Stimulated activated naive CD8-positive, alpha-beta T cell treated with anti-CD3 and anti-CD28 coated beads, Interleukin-15, amount 100 ng/mL, for 72 hours (primary cell): ENCODE measurements around the gene HSPA12A.

Experiments
- ATAC-seq: fragments of 150-1000 bp; cut with Tn5 transposase; 2 replicates; pipeline ENCODE4 v1.10.0; 2021; ENCODE audit warnings: mild to moderate bottlenecking, moderate library complexity
- DNase-seq, 2 donors: peaks; one replicate each; pipeline ENCODE4 v3.0.0; 2021 to 2022
- H3K27ac Mint-ChIP-seq, 2 donors: one replicate each; pipeline ENCODE4 v1.8.0; 2022; ENCODE audit warnings: mild to moderate bottlenecking in 2 of 2, mixed read lengths in 2 of 2, moderate library complexity in 2 of 2
- H3K27me3 Mint-ChIP-seq: one replicate; pipeline ENCODE4 v1.8.0; 2022; ENCODE audit warnings: mixed read lengths
- H3K4me1 Mint-ChIP-seq: one replicate; pipeline ENCODE4 v1.8.0; 2022; ENCODE audit warnings: mild to moderate bottlenecking, mixed read lengths
- H3K4me3 Mint-ChIP-seq, 2 donors: one replicate each; pipeline ENCODE4 v1.8.0; 2022; ENCODE audit warnings: mild to moderate bottlenecking in 2 of 2, mixed read lengths in 2 of 2, moderate library complexity in 1 of 2
- H3K9me3 Mint-ChIP-seq, 2 donors: one replicate each; pipeline ENCODE4 v1.8.0; 2022; ENCODE audit warnings: mixed read lengths in 2 of 2

Gene HSPA12A

DNA sequence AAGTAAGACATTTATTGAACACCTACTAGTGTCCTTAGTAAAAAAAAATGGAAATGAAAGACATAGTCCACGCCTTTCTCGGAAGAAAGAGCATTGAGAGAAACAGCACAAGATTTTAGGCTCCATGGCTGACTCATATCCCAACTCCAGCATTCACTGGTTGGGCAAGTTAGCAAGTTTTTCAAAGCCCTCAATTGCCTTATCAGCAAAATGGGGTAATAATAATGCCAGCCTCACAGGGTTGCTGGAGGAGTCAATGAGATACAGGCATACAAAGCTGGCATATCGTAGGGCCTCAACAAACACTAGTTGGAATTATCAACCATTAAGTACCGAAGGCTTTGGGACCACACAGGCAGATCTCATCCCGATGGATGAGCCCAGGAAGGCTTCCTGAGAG, 4.0 kb downstream of the HSPA12A start:
- no peak for DNase-seq
- Mint-ChIP-seq H3K9me3 (peaks cover 0 to 19% of the 10 kb centered on the region in 2 donors), H3K4me3 (no peak overlapping the region), H3K27ac (no peak overlapping the region), H3K27me3 (peaks cover 89% of the 10 kb centered on the region), H3K4me1 (peaks cover 4% of the 10 kb centered on the region)
- no peak for ATAC-seq

DNA sequence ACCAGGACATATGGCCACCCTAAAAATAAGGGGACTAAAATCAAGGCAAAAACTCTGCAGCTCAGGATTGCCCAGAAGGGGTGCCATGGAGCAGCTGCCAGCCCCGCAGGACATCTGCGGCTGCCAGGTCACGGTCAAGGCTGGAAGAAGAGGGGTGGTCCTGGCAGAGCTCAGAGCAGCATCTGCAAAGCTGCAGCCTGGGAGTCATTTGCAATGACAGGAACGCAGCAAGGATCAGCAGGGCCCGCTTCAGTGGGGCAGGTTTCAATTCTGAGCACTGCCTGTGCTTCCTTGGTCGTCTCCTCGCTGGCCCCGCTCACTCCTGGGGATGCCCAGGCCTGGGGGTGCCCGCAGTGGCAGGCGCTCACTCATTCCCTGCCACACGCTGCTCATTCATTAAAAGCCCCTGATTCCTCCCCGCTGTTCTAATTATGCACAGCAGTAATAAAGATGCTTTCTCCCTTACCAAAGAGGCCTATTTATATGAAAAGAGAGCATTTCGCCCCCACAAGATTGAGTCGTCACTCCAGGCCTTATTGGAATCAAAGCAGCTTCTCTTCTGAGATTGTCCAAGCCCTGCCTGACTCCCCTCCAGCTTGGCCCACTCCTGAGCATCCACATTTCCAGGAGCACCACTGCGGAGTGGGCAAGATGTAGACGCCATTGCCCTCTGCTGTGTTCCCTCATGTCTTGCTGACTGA, 4.6 kb downstream of the HSPA12A start:
- no peak overlapping the region for H3K4me3 Mint-ChIP-seq
- peaks cover 90% of the 10 kb centered on the region for H3K27me3 Mint-ChIP-seq
- H3K27ac Mint-ChIP-seq, result no peak overlapping the region
- DNase-seq (no peak), ATAC-seq (no peak)
- no peaks in the 10 kb centered on the region for H3K4me1 Mint-ChIP-seq
- H3K9me3 Mint-ChIP-seq, result peaks cover 0 to 19% of the 10 kb centered on the region in 2 donors

DNA sequence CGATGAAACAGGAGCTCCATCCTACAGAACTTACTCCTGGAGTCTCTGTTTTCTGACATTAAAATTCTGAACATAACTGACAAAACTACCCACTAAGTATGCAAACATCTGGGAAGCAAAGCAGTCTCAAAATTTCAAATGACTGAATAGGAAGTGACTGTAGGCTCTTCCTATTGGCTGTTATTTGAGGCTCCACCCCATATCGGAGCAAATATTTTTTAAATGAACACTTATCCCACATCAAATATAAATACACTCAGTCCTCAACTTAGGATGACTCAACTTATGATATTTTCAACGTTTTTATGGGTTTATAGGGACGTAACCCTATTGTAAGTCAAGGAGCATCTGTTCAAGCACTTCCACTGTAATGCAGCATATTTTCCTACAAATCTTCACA, 8.8 kb downstream of the HSPA12A start:
- Mint-ChIP-seq H3K9me3 (peaks cover 0 to 19% of the 10 kb centered on the region in 2 donors), H3K4me1 (no peaks in the 10 kb centered on the region), H3K4me3 (no peak overlapping the region), H3K27me3 (peaks cover 99% of the 10 kb centered on the region), H3K27ac (no peak overlapping the region)
- ATAC-seq (no peak), DNase-seq (no peak)

DNA sequence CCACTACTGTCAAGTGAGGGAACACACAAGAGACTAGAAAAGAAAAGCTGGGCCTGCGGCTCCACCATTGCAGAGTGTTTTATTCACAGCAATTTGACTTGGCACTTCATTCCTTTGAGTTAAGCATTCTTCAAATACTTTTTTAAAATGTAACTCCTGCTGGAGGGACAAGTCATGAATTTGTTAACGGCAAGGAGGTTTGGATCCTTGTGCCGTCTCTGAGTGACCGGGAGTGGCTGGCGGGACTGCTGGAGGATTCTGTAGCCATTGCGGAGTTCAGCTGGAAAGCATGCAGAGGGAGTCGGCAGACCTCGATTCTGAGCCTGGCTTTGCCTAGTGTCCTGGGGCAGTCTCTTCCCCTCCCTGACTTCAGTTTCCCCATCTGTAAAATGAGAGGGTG, 9.8 kb downstream of the HSPA12A start:
- ATAC-seq (no peak), DNase-seq (no peak)
- H3K4me3 Mint-ChIP-seq, result no peak overlapping the region
- H3K27ac Mint-ChIP-seq, result no peak overlapping the region
- peaks cover 99% of the 10 kb centered on the region for H3K27me3 Mint-ChIP-seq
- H3K4me1 Mint-ChIP-seq, result no peaks in the 10 kb centered on the region
- peaks cover 0 to 16% of the 10 kb centered on the region in 2 donors for H3K9me3 Mint-ChIP-seq

DNA sequence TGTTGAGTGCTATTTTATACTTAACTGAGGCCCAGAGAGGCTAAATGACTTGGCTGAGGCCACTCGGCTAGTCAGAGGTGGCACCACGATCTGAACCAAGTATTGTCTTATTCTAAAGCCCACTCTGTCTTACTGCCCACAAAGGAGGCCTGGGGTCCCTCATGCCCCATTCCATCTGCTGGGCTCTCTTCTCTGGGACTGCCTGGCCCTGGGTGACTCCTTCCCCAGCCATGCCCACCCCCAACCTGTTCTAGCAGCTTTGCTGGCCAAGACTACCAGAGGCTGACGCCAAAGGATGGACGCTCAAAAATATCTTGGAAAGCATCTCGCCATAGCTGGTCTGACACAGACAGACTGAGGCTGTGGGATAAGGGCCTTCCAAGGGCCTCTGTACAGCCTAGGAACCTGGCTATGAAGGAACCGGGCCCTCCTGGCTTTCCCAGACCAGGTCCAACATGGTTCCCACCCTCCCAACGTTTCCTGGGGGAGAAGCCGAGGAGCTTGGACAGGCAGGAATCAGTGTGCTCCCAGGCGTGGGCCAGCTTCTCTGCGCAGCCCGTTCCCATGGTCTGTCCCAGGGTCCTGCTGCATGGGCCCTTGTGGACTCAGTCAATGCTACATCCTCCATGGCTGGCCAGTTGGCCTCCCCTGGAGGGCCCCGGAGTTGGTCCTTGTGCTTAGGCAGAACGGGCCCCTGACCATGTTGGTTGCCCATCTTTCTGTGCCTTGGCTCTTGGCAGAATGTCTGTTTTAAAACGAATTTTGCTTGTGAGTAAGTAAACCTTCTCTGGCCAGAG, 11.7 kb downstream of the HSPA12A start:
- no peak for DNase-seq
- ATAC-seq, result no peak
- Mint-ChIP-seq H3K4me1 (peaks cover 8% of the 10 kb centered on the region), H3K9me3 (no peaks in the 10 kb centered on the region), H3K27me3 (peaks cover 99% of the 10 kb centered on the region), H3K4me3 (no peak overlapping the region), H3K27ac (no peak overlapping the region)

DNA sequence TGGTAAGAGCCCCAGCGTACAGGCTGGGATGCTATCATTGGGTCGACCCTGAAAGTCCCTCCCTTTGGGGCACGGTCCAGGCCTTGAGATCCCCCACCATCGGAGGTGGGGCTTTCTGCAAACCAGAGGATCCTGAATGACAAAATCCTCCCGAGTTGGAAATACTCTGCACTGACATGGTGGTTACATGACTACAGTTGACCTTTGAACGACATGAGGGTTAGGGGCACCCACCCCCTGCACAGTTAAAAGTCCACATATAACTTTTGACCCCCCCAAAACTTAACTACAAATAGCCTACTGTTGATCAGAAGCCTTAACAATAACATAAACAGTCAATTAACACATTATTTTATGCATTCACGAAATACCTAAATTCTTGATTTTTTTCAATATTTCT, 13.1 kb downstream of the HSPA12A start:
- no peak for DNase-seq
- Mint-ChIP-seq H3K9me3 (no peaks in the 10 kb centered on the region), H3K4me1 (peaks cover 21% of the 10 kb centered on the region), H3K27me3 (peaks cover 99% of the 10 kb centered on the region), H3K4me3 (no peak overlapping the region), H3K27ac (no peak overlapping the region)
- no peak for ATAC-seq

DNA sequence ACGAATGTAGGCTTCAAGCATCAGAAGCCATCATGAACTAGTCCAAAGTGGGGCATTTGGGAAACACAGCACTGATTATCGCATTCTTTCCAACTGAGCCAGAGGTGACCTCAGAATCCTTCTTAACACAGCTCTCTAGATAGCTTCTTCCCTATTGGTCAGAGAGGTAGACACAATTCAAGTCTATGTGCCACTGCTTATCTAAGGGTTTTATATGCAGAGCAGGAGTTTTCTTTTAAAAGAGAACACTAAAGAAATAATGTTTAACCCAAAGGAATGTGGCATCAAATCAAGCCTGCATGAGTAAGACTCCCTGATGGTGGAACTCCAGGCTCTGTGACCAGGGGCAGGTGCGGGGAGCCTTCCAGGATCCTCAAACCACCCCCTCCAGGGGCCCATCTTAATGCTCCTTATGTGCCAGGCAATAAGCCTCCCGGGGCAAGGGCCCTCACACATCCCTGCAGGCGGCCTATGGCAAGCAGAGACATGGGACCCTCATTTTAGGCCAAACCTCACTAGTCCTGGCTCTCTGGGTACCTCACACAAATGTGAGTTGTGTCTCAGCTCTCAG, 13.8 kb downstream of the HSPA12A start:
- Mint-ChIP-seq H3K4me3 (no peak overlapping the region), H3K4me1 (peaks cover 27% of the 10 kb centered on the region), H3K27me3 (peaks cover 95% of the 10 kb centered on the region), H3K9me3 (no peaks in the 10 kb centered on the region), H3K27ac (no peak overlapping the region)
- no peak for ATAC-seq
- no peak for DNase-seq

DNA sequence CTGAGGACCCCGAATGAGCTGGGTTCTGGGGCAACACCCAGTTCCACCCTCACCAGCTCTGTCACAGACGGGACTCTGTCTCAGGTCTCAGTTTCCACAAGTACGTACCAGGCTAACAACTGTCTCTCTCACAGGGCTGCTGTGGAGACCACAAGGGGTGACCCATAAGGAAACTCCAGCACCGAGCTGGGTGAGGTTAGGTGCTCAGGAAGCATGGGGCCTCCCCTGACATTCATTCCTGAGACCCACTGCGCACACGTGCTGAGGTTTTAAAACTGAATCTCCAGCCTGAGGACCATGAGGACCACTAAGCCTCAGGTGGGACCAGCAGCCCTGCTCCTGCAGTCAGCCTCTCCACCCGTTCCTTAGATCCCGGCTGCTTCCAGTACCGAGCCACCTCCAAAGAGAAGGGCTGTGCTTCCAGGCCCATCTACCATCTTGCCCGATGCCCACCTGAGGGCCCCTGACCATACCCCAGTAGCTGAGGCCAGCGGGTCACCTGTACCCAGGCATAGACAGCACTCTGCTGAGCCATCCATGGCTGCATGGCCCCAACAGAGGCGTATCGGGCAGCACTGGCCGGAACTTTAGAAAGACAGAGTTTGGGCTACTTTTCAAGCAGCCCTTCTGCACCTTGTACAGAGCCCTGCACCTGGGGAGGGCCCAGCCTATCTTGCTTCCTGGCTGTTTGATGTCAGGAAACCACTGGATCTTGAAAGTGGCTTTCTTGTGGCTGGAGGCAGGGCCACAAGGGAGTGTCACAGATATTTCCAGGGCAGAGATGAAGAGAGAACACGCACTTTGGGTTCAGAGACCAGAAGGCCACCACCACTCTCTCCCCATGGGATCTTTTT, 18.7 kb downstream of the HSPA12A start:
- Mint-ChIP-seq H3K4me1 (peaks cover 50% of the 10 kb centered on the region), H3K4me3 (peak overlapping the region in 1 of 2 donors; percentile 38), H3K9me3 (no peaks in the 10 kb centered on the region), H3K27me3 (peaks cover 92% of the 10 kb centered on the region), H3K27ac (no peak overlapping the region)
- ATAC-seq, result peak; percentile 90
- DNase-seq, result peak; percentile 19 to 53

DNA sequence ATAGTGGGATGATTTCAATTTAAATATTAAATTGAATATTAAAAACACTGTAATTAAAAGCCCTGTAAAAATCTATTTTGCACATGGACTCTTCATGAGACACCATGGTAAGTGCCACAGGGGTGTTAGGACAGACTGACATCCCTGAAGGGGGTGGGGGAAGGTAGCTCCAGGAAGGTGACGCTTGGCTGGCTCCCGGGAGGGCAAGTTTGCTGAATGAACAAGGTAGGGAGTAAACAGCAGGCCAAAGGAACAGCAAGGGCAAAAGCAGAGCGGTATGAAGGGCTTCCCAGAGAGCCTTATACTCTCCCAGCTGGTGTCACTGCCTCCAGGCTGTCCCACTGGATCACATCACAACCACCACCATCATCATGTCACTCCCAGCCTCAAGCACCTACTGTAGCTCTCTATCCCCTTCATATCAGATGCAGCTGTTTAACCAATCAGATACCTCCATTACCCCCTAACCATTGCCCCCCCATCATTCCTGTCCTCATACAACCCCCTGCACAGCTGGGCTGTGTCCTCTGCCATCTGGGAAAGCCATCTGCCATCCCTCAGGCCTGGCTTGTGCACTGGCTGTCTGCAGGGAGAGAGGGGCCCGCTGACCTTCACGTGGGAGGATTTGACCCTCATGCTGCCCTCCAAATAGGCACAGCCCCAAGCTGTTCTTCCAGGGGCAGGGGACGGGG, 19.5 kb downstream of the HSPA12A start:
- no peak overlapping the region for H3K27ac Mint-ChIP-seq
- H3K4me1 Mint-ChIP-seq, result peaks cover 50% of the 10 kb centered on the region
- no peaks in the 10 kb centered on the region for H3K9me3 Mint-ChIP-seq
- H3K4me3 Mint-ChIP-seq, result no peak overlapping the region
- ATAC-seq, result no peak
- peaks cover 92% of the 10 kb centered on the region for H3K27me3 Mint-ChIP-seq
- no peak for DNase-seq

DNA sequence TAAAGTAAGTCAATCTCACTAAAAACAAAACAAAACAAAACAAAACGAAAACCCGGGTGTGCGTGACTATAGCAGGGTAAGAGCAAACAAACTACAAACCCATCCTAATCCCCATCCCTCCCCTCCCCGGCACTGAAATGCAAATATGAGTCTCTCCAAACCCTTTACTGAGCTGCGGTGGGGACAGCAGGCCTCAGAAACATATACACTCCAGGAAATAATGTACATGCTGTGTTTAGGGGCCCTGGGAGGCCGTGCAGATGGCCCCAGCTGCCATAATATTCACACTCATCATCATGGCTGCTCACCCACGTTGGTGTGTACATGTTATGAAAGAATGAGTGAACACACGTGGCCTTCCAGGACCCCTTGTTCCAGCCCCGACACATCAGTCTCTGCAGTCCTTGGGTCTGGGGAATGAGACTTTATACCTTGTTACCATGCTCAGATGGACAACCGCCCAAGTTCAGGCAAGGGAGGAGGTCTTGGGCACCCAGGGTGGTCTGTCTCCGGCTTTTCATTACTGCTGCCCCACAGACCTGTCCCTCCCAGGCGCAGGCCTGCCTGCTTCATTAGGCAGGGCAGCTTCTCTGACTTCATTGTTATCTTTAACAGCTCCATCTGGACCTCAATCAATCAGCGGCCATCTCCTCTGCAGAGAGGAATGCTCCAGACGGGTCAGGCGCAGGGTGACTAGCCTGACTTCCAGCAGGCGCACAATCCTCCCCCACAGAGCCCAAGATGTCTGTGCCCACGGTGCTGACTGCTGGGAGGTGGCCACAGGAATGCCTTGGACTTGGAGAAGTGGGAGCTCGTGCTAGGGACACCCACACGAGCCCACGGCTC, 20.6 kb downstream of the HSPA12A start:
- Mint-ChIP-seq H3K4me1 (peaks cover 50% of the 10 kb centered on the region), H3K27me3 (peaks cover 92% of the 10 kb centered on the region), H3K9me3 (no peaks in the 10 kb centered on the region), H3K4me3 (no peak overlapping the region), H3K27ac (no peak overlapping the region)
- no peak for ATAC-seq
- DNase-seq, result no peak

DNA sequence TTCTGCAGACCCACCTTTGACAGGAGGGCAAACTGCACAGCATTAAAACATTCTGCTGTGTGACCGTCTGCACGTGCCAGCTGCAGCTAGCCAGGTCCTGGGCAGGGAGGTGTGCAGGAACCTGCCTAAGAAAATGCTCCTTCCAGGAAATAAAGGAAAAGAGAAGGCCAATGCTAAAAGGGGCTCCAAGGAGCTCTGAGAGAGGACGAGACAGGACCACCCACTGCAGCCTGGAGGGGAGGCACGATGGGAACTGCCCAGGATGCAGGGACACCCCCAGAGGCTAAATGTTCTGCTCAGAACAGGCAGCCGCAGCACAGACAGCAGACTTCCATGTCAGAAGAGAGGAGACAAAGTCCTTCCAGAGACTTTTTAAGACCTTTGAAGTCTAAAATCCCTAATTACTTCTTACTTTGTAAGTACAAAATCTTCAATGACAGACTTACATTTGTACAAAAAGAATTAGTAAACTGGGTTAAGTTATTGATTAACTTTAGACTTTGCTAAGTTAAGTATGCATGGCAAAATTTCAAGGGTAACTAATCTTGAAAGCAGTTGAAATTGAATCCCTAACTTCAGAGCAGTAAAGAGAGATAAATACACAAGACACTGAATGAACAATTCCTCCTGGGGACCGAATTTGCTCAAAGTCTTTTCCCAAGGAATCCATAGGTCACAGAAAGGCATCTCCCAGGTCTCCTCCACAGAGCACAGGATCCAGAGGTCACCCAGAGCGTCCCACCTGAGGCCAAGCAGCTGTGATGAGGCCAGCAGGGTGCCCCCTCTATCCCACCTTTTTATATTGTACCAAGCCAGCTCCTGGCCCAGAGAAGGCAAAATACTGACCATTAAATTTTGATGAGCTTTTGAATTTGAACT, 21.5 kb downstream of the HSPA12A start:
- H3K27me3 Mint-ChIP-seq, result peaks cover 92% of the 10 kb centered on the region
- no peak overlapping the region for H3K4me3 Mint-ChIP-seq
- H3K4me1 Mint-ChIP-seq, result peaks cover 42% of the 10 kb centered on the region
- ATAC-seq (no peak), DNase-seq (no peak)
- no peaks in the 10 kb centered on the region for H3K9me3 Mint-ChIP-seq
- H3K27ac Mint-ChIP-seq, result no peak overlapping the region

DNA sequence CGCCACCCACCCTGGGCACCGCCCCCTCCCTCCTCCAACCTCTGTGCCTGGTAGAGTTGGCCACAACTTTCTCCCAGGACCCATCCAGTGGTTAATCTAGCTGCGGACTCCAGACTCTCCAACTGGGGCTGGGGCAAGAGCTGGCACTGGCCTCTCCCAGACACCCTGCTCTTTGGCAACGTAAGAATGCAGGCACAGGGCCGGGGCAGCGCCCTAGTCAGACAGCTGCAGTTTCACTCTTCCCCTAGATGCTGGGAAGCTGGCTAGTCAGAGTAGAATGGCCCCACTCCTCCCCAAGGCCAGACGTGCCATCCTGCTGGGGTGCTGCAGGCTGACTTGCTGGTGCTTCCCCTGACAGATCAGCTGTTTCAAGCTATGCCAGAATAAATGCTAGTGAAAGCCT, 22.1 kb downstream of the HSPA12A start:
- DNase-seq (no peak), ATAC-seq (no peak)
- Mint-ChIP-seq H3K27ac (no peak overlapping the region), H3K9me3 (no peaks in the 10 kb centered on the region), H3K4me1 (peaks cover 39% of the 10 kb centered on the region), H3K27me3 (peaks cover 85% of the 10 kb centered on the region), H3K4me3 (no peak overlapping the region)

DNA sequence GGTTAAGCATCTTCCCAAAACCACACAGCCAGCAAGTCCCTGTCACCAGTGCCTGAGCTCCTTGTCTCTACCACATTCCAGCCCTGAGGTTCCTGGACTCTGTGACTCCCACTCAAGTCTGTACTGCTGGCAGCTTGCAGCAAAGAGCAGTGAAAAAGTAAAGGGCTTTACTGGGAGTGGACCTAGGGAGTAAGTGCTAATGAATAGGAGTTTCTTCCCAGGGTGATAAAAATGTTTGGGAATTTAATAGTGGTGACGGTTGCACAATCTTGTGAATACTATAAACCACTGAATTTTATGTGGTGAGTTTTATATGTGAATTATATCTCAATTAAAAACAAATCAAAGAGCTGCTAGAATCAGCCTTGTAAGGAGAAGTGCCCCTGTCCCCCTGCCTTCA, 22.6 kb downstream of the HSPA12A start:
- Mint-ChIP-seq H3K4me3 (no peak overlapping the region), H3K9me3 (no peaks in the 10 kb centered on the region), H3K27ac (no peak overlapping the region), H3K4me1 (peaks cover 35% of the 10 kb centered on the region), H3K27me3 (peaks cover 84% of the 10 kb centered on the region)
- ATAC-seq (no peak), DNase-seq (no peak)
